Sigmoid colon (tissue), 7 donors: ENCODE data around the gene HPS1. TPM values are rescaled to one million over a fixed set of nuclear protein-coding genes. Genes with fewer than 3 reads are reported as not detected.

Experiments
- DNase-seq: peaks from one replicate; pipeline ENCODE4 v3.0.0-alpha.2; 2019
- H3K27ac ChIP-seq, 4 donors: fragments of 200-600 bp; sonication (generic); one replicate each; pipeline ENCODE4 v1.5.1; 2016 to 2019; ENCODE audit warnings: mild to moderate bottlenecking in 1 of 4
- H3K27me3 ChIP-seq, 3 donors: fragments of 200-600 bp; sonication (generic); one replicate each; pipeline ENCODE4 v1.5.1; 2019; ENCODE audit warnings: mild to moderate bottlenecking in 1 of 3
- H3K36me3 ChIP-seq, 4 donors: fragments of 200-600 bp; sonication (generic); one replicate each; pipeline ENCODE4 v1.5.1; 2016 to 2019
- H3K4me1 ChIP-seq, 4 donors: fragments of 200-600 bp; sonication (generic); one replicate each; pipeline ENCODE4 v1.5.1; 2017 to 2019
- H3K4me3 ChIP-seq, 4 donors: fragments of 200-600 bp; sonication (generic); one replicate each; pipeline ENCODE4 v1.5.1; 2017 to 2019; ENCODE audit warnings: mild to moderate bottlenecking in 2 of 4, moderate library complexity in 1 of 4
- H3K9me3 ChIP-seq, 4 donors: fragments of 200-600 bp in 3 of 4; sonication (generic) in 3 of 4; one replicate each; pipeline versions ENCODE4 v1.5.1 to v1.6.1; 2013 to 2019
- EP300 ChIP-seq, 4 donors: sonication (generic); formaldehyde crosslinking; IDR thresholded peaks; one replicate each; pipeline ENCODE4 v1.6.1; 2017; ENCODE audit warnings: antibody characterized with exemption in 4 of 4
- POLR2A ChIP-seq, 2 donors: fragments of 450-650 bp; IDR thresholded peaks; one replicate each; pipeline ENCODE4 v1.6.1; 2016; ENCODE audit warnings: antibody characterized with exemption in 2 of 2, mild to moderate bottlenecking in 2 of 2, moderate library complexity in 2 of 2
- POLR2AphosphoS5 ChIP-seq, 4 donors: sonication (generic); formaldehyde crosslinking; IDR thresholded peaks; one replicate each; pipeline ENCODE4 v1.6.1; 2017; ENCODE audit warnings: antibody characterized with exemption in 4 of 4
- WGBS, 2 donors: extraction: QIAGEN DNeasy Blood & Tissue Kit; methylation state at CpG; one replicate each; pipeline ENCODE4 v1.1.7; 2013; 5-methylcytosine and 5-hydroxymethylcytosine counted together
- intact Hi-C: fragments of 100-400 bp; cut with DNase I; formaldehyde crosslinking; loops from one replicate; pipeline ENCODE4 v1.15.1; 2023
- polyA plus RNA-seq, 3 donors: library from polyadenylated mRNA; stranded (reverse); fragments of 200-250 nt; gene quantifications; one replicate each; pipeline ENCODE4 v1.2.3, GENCODE V29; 2013
- total RNA-seq, 4 donors: library from RNA; depleted of rRNA; stranded (reverse); fragments of >200 nt; gene quantifications; one replicate each; pipeline ENCODE4 v1.1.0, GENCODE V29; 2016
- TF ChIP-seq, protein P1 (sequence below), 4 experiments: fragments of 450-650 bp in 3 of 4; fragments of 200-600 bp in 1 of 4; IDR thresholded peaks; one replicate each; pipeline ENCODE4 v1.5.1; 2016 to 2019; ENCODE audit warnings: antibody characterized with exemption in 4 of 4, mild to moderate bottlenecking in 3 of 4, moderate library complexity in 2 of 4
- donor health status: healthy with polysubstance abuse.
- donor health status: Bipolar disorder and iron deficiency.
- donor health status: healthy.

The HPS1 gene
- total and polyA plus RNA-seq, 7 donors = 44.7 to 93.1 (median 70.7) TPM

GRCh38 chr10:98416606-98417388, 29.9 kb downstream of the HPS1 start:
- peak; percentile 64 for DNase-seq
- Histone ChIP-seq H3K4me3 (no peak overlapping the region), H3K9me3 (no peaks in the 10 kb centered on the region), H3K36me3 (peaks cover 5 to 45% (median 16%) of the 10 kb centered on the region in 4 donors), H3K27ac (no peak overlapping the region), H3K4me1 (peaks cover 0 to 29% (median 20%) of the 10 kb centered on the region in 4 donors), H3K27me3 (no peaks in the 10 kb centered on the region)
- TF ChIP-seq POLR2AphosphoS5 (IDR thresholded peaks at IDR 0.05) (no peak), POLR2A (IDR thresholded peaks at IDR 0.05) (no peak), EP300 (IDR thresholded peaks at IDR 0.05) (no peak)
- TF ChIP-seq, protein P1, sequence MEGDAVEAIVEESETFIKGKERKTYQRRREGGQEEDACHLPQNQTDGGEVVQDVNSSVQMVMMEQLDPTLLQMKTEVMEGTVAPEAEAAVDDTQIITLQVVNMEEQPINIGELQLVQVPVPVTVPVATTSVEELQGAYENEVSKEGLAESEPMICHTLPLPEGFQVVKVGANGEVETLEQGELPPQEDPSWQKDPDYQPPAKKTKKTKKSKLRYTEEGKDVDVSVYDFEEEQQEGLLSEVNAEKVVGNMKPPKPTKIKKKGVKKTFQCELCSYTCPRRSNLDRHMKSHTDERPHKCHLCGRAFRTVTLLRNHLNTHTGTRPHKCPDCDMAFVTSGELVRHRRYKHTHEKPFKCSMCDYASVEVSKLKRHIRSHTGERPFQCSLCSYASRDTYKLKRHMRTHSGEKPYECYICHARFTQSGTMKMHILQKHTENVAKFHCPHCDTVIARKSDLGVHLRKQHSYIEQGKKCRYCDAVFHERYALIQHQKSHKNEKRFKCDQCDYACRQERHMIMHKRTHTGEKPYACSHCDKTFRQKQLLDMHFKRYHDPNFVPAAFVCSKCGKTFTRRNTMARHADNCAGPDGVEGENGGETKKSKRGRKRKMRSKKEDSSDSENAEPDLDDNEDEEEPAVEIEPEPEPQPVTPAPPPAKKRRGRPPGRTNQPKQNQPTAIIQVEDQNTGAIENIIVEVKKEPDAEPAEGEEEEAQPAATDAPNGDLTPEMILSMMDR (IDR thresholded peaks at IDR 0.05) = no peak
- intact Hi-C loops = loop anchor here (10.0 kb wide), 1 partner anchor 172 kb away; no protein-coding TSS in a partner anchor
- 91 to 94% methylated on average over 18 of the region's 18 CpGs for WGBS, 2 donors

- peaks cover 0 to 29% (median 20%) of the 10 kb centered on the region in 4 donors for H3K4me1 ChIP-seq
- DNase-seq = no peak
- no peak overlapping the region for H3K4me3 ChIP-seq
- H3K9me3 ChIP-seq = no peaks in the 10 kb centered on the region
- no peaks in the 10 kb centered on the region for H3K27me3 ChIP-seq
- 68 to 81% methylated on average over 8 of the region's 8 CpGs for WGBS, 2 donors
- H3K36me3 ChIP-seq = peaks cover 5 to 41% (median 16%) of the 10 kb centered on the region in 4 donors
- H3K27ac ChIP-seq = peak overlapping the region; percentile 83 to 86 (median 84)
- intact Hi-C loops = loop anchor here (10.0 kb wide), 1 partner anchor 171 kb away; no protein-coding TSS in a partner anchor
- TF ChIP-seq, protein P1 (IDR thresholded peaks at IDR 0.05) = no peak
- TF ChIP-seq POLR2AphosphoS5 (IDR thresholded peaks at IDR 0.05) = peak in 1 of 4 donors; percentile 9
These were observed 31.0 kb downstream of the HPS1 start for GRCh38 chr10:98415731-98416119.

DNA sequence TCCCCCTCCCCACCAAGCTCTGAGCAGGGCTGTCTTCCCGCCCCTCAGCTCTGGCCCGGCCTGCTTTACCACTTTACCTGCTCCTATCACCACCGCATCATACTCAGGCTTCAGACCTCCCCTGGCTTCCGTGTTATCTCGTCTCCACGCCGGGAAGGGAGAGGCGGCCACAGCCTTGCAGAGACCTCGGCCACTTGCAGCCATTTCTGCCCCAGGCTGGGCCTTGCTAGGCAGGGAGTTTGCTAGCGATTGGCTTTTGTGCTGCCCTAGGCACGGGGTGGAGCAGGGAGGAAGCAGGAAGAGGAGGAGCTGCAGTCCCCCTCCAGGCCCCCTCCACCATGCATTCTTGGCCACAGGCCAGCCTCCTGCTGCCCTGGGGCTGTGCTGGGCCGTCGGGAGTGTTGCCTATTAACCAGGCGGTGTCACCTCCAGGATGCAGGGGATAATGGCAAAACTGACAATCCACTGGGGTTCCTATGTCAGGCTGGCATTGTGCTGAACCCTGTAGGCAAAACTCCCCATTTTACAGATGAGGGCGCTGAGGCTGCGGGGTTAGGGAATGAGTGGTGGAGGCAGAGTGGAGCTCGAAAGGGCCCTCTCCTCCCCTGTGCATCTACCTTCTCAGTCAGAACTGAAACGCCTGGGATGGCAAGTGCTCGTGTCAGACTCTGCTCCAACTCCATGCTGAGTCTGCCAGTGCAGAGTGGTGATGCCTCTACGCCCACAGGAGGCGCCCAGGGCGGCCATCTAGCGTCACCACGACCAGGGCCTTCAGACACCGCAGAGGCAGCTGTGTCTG, 31.6 kb downstream of the HPS1 start, which contains the start of gene PYROXD2:
PYROXD2 (minus strand) TSS at position 251 of the 799 bp plus-strand sequence; CDS start at position 204, 47 bp downstream.
- Histone ChIP-seq H3K9me3 (no peaks in the 10 kb centered on the region), H3K27me3 (no peaks in the 10 kb centered on the region), H3K36me3 (peaks cover 5 to 35% (median 16%) of the 10 kb centered on the region in 4 donors), H3K27ac (peak within 1 kb of the TSS; percentile 83 to 86 (median 84)), H3K4me3 (peak within 1 kb of the TSS; percentile 41 to 68 (median 64)), H3K4me1 (peaks cover 0 to 29% (median 20%) of the 10 kb centered on the region in 4 donors)
- DNase-seq = peak; percentile 97
- WGBS, 2 donors = 32 to 36% methylated on average over 25 of the region's 25 CpGs
- intact Hi-C loops = loop anchor here (10.0 kb wide), 1 partner anchor 170 kb away; no protein-coding TSS in a partner anchor
- TF ChIP-seq, protein P1 (IDR thresholded peaks at IDR 0.05) = no peak
- TF ChIP-seq POLR2A (IDR thresholded peaks at IDR 0.05) (peak; percentile 58 to 65), POLR2AphosphoS5 (IDR thresholded peaks at IDR 0.05) (peak; percentile 69 to 90 (median 88)), EP300 (IDR thresholded peaks at IDR 0.05) (no peak)

GRCh38 chr10:98414578-98414931, 32.2 kb downstream of the HPS1 start:
- TF ChIP-seq POLR2A (IDR thresholded peaks at IDR 0.05) = no peak
- TF ChIP-seq EP300 (IDR thresholded peaks at IDR 0.05) = no peak
- TF ChIP-seq, protein P1 (IDR thresholded peaks at IDR 0.05) = no peak
- no peak for TF ChIP-seq POLR2AphosphoS5 (IDR thresholded peaks at IDR 0.05)
- no peak for DNase-seq
- H3K36me3 ChIP-seq = peaks cover 4 to 29% (median 13%) of the 10 kb centered on the region in 4 donors
- peak overlapping the region; percentile 41 to 68 (median 64) for H3K4me3 ChIP-seq
- H3K27me3 ChIP-seq = no peaks in the 10 kb centered on the region
- intact Hi-C loops = loop anchor here (10.0 kb wide), 1 partner anchor 170 kb away; no protein-coding TSS in a partner anchor
- H3K27ac ChIP-seq = peak overlapping the region; percentile 83 to 86 (median 84)
- H3K4me1 ChIP-seq = peaks cover 0 to 29% (median 20%) of the 10 kb centered on the region in 4 donors
- H3K9me3 ChIP-seq = no peaks in the 10 kb centered on the region
- WGBS, 2 donors = 31 to 37% methylated on average over 3 of the region's 3 CpGs
